GM10248 (cell line): ENCODE results near the gene EIF4G3.
"Not testable (repeated sequence)": the region's sequence is repeated elsewhere in the genome, so short reads cannot be mapped to it uniquely, and the experiment has no call there.

Experiments used
- CTCF ChIA-PET: fragments of 300-600 bp; sonication (Branson Sonifier 250); formaldehyde crosslinking; extraction: SDS; loops from one replicate; lab custom pipeline; 2021; ENCODE audit warnings: antibody characterized with exemption; lab: Yijun Ruan, JAX
- POLR2A ChIA-PET: fragments of 350-650 bp; sonication (Branson Sonifier 250); formaldehyde crosslinking; extraction: SDS; loops from one replicate; lab custom pipeline; 2020; ENCODE audit warnings: antibody characterized with exemption; lab: Yijun Ruan, JAX
- DNase-seq: peaks from one replicate; pipeline ENCODE4 v3.0.0; 2012; ENCODE audit errors: extremely low spot score
- CTCF ChIP-seq: IDR thresholded peaks from 2 replicates; pipeline ENCODE4 v1.5.1; 2012; ENCODE audit warnings: mild to moderate bottlenecking, low read depth; ENCODE audit errors: extremely low read depth, missing control alignments, control extremely low read depth

Gene EIF4G3

GRCh38 chr1:20811916-20812315 is 364.8 kb downstream of the EIF4G3 start:
- no peak for TF ChIP-seq CTCF
- DNase-seq: no peak
- CTCF ChIA-PET: interaction anchor here (0.9 to 1.6 kb wide), 2 partner anchors 9 to 10 kb away, joined by 4 read pairs; no protein-coding TSS in a partner anchor
- POLR2A ChIA-PET: no interaction called here

- CTCF ChIA-PET: no interaction called here
Measured at GRCh38 chr1:20793236-20793635, 383.5 kb downstream of the EIF4G3 start.

GRCh38 chr1:20792196-20792595 is 384.5 kb downstream of the EIF4G3 start:
- POLR2A ChIA-PET: no interaction called here
- CTCF ChIA-PET: no interaction called here
- no peak for TF ChIP-seq CTCF
- no peak for DNase-seq

More at GRCh38 chr1:20793236-20793635, 383.5 kb downstream of the EIF4G3 start:
- no peak for TF ChIP-seq CTCF
- POLR2A ChIA-PET: no interaction called here
- DNase-seq: no peak

- ChIA-PET POLR2A (no interaction called here), CTCF (interaction anchor here (0.9 kb wide), 1 partner anchor 15 kb away, joined by 3 read pairs; no protein-coding TSS in a partner anchor)
- TF ChIP-seq CTCF: no peak
- DNase-seq: no peak
Measured at GRCh38 chr1:20790785-20791184, 385.9 kb downstream of the EIF4G3 start.

- CTCF ChIA-PET: interaction anchor here (2.0 kb wide), 1 partner anchor 19 kb away, joined by 8 read pairs; no protein-coding TSS in a partner anchor
- POLR2A ChIA-PET: interaction anchor here (0.7 kb wide), 1 partner anchor 23 kb away, joined by 6 read pairs; no protein-coding TSS in a partner anchor
- DNase-seq: not testable (repeated sequence)
Measured at GRCh38 chr1:20789598-20789997, 387.1 kb downstream of the EIF4G3 start.

- POLR2A ChIA-PET: interaction anchor here (0.6 kb wide), 1 partner anchor 80 kb away, joined by 3 read pairs; no protein-coding TSS in a partner anchor
- CTCF ChIA-PET: interaction anchor here (0.7 to 3.7 kb wide), 4 partner anchors 11 to 407 kb away, joined by 3 to 13 read pairs (median 6); no protein-coding TSS in a partner anchor
- DNase-seq: no peak
- TF ChIP-seq CTCF: no peak
Measured at GRCh38 chr1:20787840-20788795, 388.6 kb downstream of the EIF4G3 start.
